Erythroblast (primary cell): ENCODE data around the gene CLEC10A.

ENCODE experiments used
- GATA1 ChIP-seq: IDR thresholded peaks from 2 replicates; pipeline ENCODE4 v1.6.1; 2011; ENCODE audit warnings: low read depth, mild to moderate bottlenecking, control low read depth, low read length, moderate library complexity
- POLR2A ChIP-seq: IDR thresholded peaks from 2 replicates; pipeline ENCODE4 v1.6.1; 2011; ENCODE audit warnings: mild to moderate bottlenecking, low read length

GRCh38 chr17:7078711-7079110 lies 1.3 kb downstream of the CLEC10A start:
- no peak for TF ChIP-seq POLR2A
- no peak for TF ChIP-seq GATA1
